Right atrium auricular region (tissue), 2 donors: ENCODE results near the gene NF1. TPM values are rescaled to one million over a fixed set of nuclear protein-coding genes. Genes with fewer than 3 reads are reported as not detected.

Source experiments
- DNase-seq: peaks from one replicate; pipeline ENCODE4 v3.0.0-alpha.2; 2019; ENCODE audit warnings: low spot score
- H3K27ac ChIP-seq, 2 donors: fragments of 200-600 bp; sonication (generic); 1 replicate in 1 of 2; 2 replicates in 1 of 2; pipeline ENCODE4 v1.5.1; 2016 to 2019
- H3K27me3 ChIP-seq, 2 donors: fragments of 200-600 bp; sonication (generic); one replicate each; pipeline versions ENCODE4 v1.5.1 to v1.6.0; 2017 to 2019
- H3K36me3 ChIP-seq: fragments of 200-600 bp; sonication (generic); one replicate; pipeline ENCODE4 v1.5.1; 2016
- H3K4me1 ChIP-seq, 2 donors: fragments of 200-600 bp; sonication (generic); one replicate each; pipeline versions ENCODE4 v1.5.1 to v1.6.0; 2017 to 2019
- H3K4me3 ChIP-seq, 2 donors: fragments of 200-600 bp; sonication (generic); 1 replicate in 1 of 2; 2 replicates in 1 of 2; pipeline ENCODE4 v1.5.1; 2017 to 2019; ENCODE audit warnings: mild to moderate bottlenecking in 1 of 2, moderate library complexity in 1 of 2
- H3K9me3 ChIP-seq, 2 donors: fragments of 200-600 bp; sonication (generic); one replicate each; pipeline ENCODE4 v1.5.1; 2019
- total RNA-seq, 2 donors: library from RNA; depleted of rRNA; stranded (reverse); fragments of >200 nt; gene quantifications; one replicate each; pipeline ENCODE4 v1.1.0, GENCODE V29; 2016
- TF ChIP-seq, protein P1 (sequence below), 2 donors: fragments of 200-600 bp; sonication (generic); IDR thresholded peaks; one replicate each; pipeline ENCODE4 v1.5.1; 2019; ENCODE audit warnings: antibody characterized with exemption in 2 of 2

NF1 gene
- total RNA-seq, 2 donors from 2014 or later, result 47.5 to 51.4 TPM

DNA sequence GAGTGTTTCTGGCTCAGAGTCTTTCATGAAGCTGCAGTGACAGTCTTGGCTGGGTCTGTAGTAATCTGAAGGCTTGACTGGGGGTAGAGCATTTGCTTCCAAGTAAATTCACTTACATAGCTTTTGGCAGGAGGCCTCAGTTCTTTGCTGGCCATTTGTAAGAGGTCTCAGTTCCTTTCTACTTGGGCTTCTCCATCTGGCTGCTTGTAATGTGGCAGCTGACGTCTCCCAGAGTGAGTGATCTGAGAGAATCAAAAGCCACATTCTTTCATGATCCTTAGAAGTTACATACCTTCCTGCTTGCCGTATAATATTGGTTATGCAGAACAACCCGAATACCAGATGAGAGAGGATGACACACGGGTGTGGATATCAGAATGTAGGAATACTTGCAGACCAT, 39.8 kb downstream of the NF1 start:
- TF ChIP-seq, protein P1, sequence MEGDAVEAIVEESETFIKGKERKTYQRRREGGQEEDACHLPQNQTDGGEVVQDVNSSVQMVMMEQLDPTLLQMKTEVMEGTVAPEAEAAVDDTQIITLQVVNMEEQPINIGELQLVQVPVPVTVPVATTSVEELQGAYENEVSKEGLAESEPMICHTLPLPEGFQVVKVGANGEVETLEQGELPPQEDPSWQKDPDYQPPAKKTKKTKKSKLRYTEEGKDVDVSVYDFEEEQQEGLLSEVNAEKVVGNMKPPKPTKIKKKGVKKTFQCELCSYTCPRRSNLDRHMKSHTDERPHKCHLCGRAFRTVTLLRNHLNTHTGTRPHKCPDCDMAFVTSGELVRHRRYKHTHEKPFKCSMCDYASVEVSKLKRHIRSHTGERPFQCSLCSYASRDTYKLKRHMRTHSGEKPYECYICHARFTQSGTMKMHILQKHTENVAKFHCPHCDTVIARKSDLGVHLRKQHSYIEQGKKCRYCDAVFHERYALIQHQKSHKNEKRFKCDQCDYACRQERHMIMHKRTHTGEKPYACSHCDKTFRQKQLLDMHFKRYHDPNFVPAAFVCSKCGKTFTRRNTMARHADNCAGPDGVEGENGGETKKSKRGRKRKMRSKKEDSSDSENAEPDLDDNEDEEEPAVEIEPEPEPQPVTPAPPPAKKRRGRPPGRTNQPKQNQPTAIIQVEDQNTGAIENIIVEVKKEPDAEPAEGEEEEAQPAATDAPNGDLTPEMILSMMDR (IDR thresholded peaks at IDR 0.05), result no peak

DNA sequence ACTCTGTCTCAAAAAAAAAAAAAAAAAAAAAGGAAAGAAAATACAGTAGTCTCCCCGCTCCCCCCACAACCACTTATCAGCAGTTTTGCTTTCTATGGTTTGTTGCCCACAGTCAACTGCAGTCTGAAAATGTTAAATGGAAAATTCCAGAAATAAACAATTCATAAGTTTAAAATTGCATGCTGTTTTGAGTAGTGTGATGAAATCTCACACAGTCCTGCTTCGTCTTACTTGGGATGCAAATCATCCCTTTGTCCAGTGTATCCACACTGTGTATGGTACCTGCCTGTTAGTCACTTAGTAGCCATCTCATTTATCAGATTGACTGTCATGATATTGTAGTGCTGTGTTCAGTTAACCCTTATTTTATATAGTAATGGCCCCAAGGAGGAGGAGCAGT, 41.5 kb downstream of the NF1 start:
- DNase-seq, result no peak

More for the DNA sequence above, 39.8 kb downstream of the NF1 start:
- Histone ChIP-seq H3K9me3 (no peaks in the 10 kb centered on the region), H3K27me3 (no peaks in the 10 kb centered on the region), H3K4me1 (peaks cover 0 to 16% of the 10 kb centered on the region in 2 donors), H3K4me3 (no peak overlapping the region), H3K36me3 (peaks cover 16% of the 10 kb centered on the region), H3K27ac (no peak overlapping the region)
- DNase-seq, result no peak

DNA sequence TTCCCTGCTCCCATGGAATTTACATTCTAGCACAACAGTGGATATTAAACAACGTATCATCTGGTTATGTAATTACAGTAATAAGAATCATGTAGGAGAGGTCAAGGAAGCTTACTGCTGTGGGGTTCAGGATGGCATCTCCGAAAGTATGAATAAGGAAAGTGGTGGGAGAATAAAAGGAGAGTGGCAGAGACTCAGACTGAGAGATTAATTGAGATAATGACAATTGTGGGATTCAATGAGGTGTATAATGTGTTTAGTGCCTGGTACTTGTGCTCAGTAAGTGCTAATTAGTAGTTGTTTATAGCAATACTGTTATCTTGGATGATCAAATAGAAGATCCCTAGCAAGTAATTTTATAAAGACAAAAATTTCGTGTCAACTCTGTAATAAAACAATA, 45.3 kb downstream of the NF1 start:
- Histone ChIP-seq H3K4me1 (peaks cover 0 to 4% of the 10 kb centered on the region in 2 donors), H3K36me3 (peaks cover 21% of the 10 kb centered on the region), H3K27ac (no peak overlapping the region), H3K27me3 (no peaks in the 10 kb centered on the region), H3K9me3 (no peaks in the 10 kb centered on the region), H3K4me3 (no peak overlapping the region)
- TF ChIP-seq, protein P1 (IDR thresholded peaks at IDR 0.05), result no peak
- no peak for DNase-seq

More for the DNA sequence above, 41.5 kb downstream of the NF1 start:
- H3K9me3 ChIP-seq, result no peaks in the 10 kb centered on the region
- no peak overlapping the region for H3K27ac ChIP-seq
- H3K27me3 ChIP-seq, result no peaks in the 10 kb centered on the region
- TF ChIP-seq, protein P1 (IDR thresholded peaks at IDR 0.05), result no peak
- no peak overlapping the region for H3K4me3 ChIP-seq
- peaks cover 0 to 2% of the 10 kb centered on the region in 2 donors for H3K4me1 ChIP-seq
- peaks cover 21% of the 10 kb centered on the region for H3K36me3 ChIP-seq

DNA sequence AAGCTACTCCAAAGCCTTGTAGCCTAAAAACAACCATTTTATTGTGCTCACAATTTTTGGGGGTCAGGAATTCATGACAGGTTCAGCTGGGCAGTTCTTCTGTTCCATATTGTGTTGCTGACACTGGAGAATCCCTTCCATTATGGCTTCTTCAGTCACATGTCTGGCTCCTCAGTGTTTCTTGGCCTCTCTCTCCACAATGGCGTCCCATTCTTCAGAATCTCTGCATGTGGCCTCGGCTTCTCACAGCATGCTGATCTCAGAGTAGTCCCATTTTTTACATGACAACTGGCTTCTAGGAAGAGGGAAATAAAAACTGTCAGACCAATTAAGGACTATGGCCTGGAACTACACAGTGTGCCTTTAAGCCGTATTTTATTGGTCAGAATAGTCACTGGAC, 49.7 kb downstream of the NF1 start:
- no peak overlapping the region for H3K4me3 ChIP-seq
- peaks cover 0 to 8% of the 10 kb centered on the region in 2 donors for H3K4me1 ChIP-seq
- H3K36me3 ChIP-seq, result peaks cover 7% of the 10 kb centered on the region
- no peak for DNase-seq
- no peaks in the 10 kb centered on the region for H3K27me3 ChIP-seq
- TF ChIP-seq, protein P1 (IDR thresholded peaks at IDR 0.05), result no peak
- H3K27ac ChIP-seq, result no peak overlapping the region
- no peaks in the 10 kb centered on the region for H3K9me3 ChIP-seq

DNA sequence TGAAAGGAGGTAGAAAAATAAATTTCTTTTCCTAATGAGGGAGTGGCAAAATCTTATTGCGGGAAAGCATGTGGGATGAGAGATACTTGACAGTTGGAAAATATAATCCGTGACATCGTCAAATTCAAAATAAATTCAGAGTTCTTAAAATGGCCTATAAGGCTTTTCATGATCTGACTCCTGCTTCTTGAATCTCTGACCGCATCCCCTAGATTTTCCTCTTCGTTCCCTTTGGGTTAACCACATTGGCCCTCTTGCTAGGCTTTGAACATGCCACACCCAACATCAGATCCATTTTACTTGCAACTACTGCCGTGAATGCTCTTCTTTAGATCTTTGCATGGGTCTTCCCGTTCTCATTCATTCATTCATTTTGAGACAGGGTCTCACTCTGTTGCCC, 50.1 kb downstream of the NF1 start:
- TF ChIP-seq, protein P1 (IDR thresholded peaks at IDR 0.05), result no peak
- Histone ChIP-seq H3K4me3 (no peak overlapping the region), H3K36me3 (peaks cover 3% of the 10 kb centered on the region)

DNA sequence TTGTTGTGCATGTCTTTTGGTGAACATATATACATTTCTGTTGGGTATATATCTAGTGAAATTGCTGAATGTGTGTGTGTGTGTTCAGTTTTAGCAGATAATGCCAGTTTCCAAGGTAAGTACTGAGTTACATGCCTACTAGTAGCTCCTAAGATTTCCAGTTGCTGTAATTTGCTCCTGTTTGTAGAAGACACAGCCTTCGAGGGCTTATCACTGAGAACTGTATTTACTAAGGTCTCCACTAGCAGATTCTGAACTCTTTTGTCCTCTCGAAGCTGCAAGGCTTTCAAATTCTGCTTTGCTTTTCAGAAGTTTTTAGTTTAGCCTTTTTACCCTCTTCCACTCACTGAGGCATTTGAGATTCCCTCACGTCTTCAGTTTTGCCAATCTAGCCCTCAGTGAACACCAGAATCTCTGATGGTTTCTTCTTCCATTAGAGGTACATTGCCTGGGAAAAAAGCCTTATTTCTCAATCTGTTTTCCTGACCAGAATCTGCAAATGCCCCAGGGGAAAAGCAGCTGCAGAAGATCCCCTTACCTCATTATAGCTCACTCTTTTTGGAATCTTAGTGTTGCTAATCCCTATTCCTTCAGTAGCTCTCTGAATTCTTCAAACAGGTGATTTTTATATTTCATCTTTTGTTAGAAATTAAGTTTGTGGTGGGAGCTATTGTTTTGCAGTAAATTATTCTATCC, 52.9 kb downstream of the NF1 start:
- no peaks in the 10 kb centered on the region for H3K36me3 ChIP-seq
- TF ChIP-seq, protein P1 (IDR thresholded peaks at IDR 0.05), result no peak
- H3K27ac ChIP-seq, result no peak overlapping the region

More for the DNA sequence above, 50.1 kb downstream of the NF1 start:
- no peaks in the 10 kb centered on the region for H3K27me3 ChIP-seq
- peaks cover 0 to 8% of the 10 kb centered on the region in 2 donors for H3K4me1 ChIP-seq
- no peak overlapping the region for H3K27ac ChIP-seq
- DNase-seq, result no peak
- no peaks in the 10 kb centered on the region for H3K9me3 ChIP-seq

More for the DNA sequence above, 52.9 kb downstream of the NF1 start:
- no peak for DNase-seq
- Histone ChIP-seq H3K27me3 (no peaks in the 10 kb centered on the region), H3K9me3 (peaks cover 0 to 7% of the 10 kb centered on the region in 2 donors), H3K4me3 (no peak overlapping the region), H3K4me1 (peaks cover 0 to 4% of the 10 kb centered on the region in 2 donors)
